Spinal cord (tissue), 10 donors: ENCODE measurements around the gene TMX3. TPM values are rescaled to one million over a fixed set of nuclear protein-coding genes. Genes with fewer than 3 reads are reported as not detected.

ENCODE experiments used
- DNase-seq, 6 donors: peaks; one replicate each; pipeline versions ENCODE4 v3.0.0 to v3.0.0-alpha.2; 2013 to 2015; ENCODE audit warnings: low spot score in 6 of 6, low read depth in 4 of 6
- H3K27ac ChIP-seq: one replicate; pipeline ENCODE4 v1.5.1; 2013; ENCODE audit warnings: low read depth, low read length, control low read depth
- H3K27me3 ChIP-seq: one replicate; pipeline ENCODE4 v1.6.1; 2013; ENCODE audit warnings: low read length; ENCODE audit not compliant: control insufficient read depth, insufficient read depth
- H3K36me3 ChIP-seq: one replicate; pipeline ENCODE4 v1.6.1; 2013; ENCODE audit warnings: low read length; ENCODE audit not compliant: control insufficient read depth, insufficient read depth
- H3K4me1 ChIP-seq: one replicate; pipeline ENCODE4 v1.6.1; 2013; ENCODE audit warnings: low read length; ENCODE audit not compliant: control insufficient read depth, insufficient read depth
- H3K4me3 ChIP-seq: one replicate; pipeline ENCODE4 v1.5.1; 2013; ENCODE audit warnings: low read depth, low read length, control low read depth
- H3K9me3 ChIP-seq: one replicate; pipeline ENCODE4 v1.6.1; 2013; ENCODE audit warnings: low read length; ENCODE audit not compliant: control insufficient read depth, insufficient read depth
- WGBS: methylation state at CpG from one replicate; pipeline ENCODE4 v1.1.5; 2013; ENCODE audit warnings: missing lambda C conversion rate; ENCODE audit not compliant: insufficient coverage; 5-methylcytosine and 5-hydroxymethylcytosine counted together
- polyA plus RNA-seq, 2 donors: library from polyadenylated mRNA; unstranded; fragments of 120-200 nt; gene quantifications; one replicate each; pipeline ENCODE4 v1.2.1, GENCODE V29; 2013; ENCODE audit not compliant: insufficient read length in 2 of 2
- total RNA-seq, 2 donors: library from RNA; depleted of rRNA in 1 of 2; stranded (reverse); fragments of 120-200 nt in 1 of 2; fragments of >200 nt in 1 of 2; gene quantifications; one replicate each; pipeline versions ENCODE4 v1.2.3 to v1.2.4, GENCODE V29; 2013 to 2014
- donor health status: healthy.

Gene TMX3
- total and polyA plus RNA-seq, 4 donors, result 37.3 to 58.9 (median 46.0) TPM

DNA sequence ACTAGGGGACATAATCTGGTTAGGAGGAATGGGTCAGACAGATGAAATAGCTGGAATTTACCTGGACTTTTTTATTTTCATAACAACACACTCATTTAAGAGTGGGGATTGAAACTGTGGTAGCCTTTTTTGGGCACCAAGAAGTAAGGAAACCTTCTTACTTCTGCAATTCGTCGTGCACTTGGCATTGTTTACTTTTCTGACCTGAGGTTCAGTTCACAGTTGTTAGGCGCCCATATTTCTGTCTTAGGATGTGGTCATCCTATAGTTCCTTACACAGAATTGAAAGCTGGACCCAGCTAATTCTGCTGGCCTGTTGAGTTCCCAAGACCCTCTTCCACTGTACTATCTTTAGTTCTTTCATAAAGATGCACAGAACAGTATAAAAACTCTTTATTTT, 72.9 kb downstream of the TMX3 start:
- DNase-seq, result no peak
- Histone ChIP-seq H3K36me3 (no peaks in the 10 kb centered on the region), H3K9me3 (no peaks in the 10 kb centered on the region), H3K4me1 (no peaks in the 10 kb centered on the region), H3K4me3 (no peak overlapping the region), H3K27ac (no peak overlapping the region), H3K27me3 (no peaks in the 10 kb centered on the region)
- 100% methylated on average over 1 of the region's 3 CpGs for WGBS

DNA sequence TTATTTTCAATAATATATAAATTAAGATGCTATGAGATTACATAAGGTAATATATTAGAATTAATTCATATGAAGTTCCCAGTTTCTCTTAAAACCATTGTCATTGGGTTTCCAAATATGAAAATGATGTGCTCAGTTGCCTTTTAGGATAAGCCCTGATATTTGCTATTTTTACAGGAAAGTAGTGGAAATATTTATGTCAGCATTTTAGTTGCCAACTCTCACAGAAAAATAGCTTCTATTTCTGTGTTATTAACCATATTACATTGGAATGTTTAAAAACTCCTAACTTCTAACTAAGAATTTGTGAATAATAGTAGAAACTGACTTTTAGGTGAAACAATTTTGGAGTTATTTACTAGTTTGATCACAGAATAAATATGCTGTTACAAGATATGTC, 74.0 kb downstream of the TMX3 start:
- no peak for DNase-seq
- Histone ChIP-seq H3K9me3 (peaks cover 2% of the 10 kb centered on the region), H3K27me3 (no peaks in the 10 kb centered on the region), H3K36me3 (no peaks in the 10 kb centered on the region), H3K4me1 (no peaks in the 10 kb centered on the region), H3K4me3 (no peak overlapping the region), H3K27ac (no peak overlapping the region)

DNA sequence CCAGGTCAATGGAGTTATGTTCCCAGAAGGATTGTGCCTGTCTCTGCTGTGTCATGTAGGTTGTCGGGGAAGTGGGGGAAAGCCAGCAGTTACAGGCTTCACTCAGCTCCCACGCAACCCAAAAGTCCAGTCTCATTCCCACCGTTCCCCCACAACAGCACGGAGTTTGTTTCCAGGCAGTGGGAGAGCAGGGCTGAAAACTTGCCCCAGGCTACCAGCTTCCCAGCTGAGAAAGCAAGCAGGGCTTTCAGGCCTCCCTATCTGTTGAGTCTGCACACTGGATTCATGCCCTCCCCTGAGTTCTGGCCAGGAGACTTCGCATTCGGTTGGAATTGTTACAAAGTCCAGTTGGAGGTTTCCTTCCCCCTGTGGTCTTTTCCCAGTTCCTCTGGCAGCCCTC, 76.3 kb downstream of the TMX3 start:
- WGBS, result 88% methylated on average over 5 of the region's 6 CpGs
- DNase-seq, result no peak
- H3K4me1 ChIP-seq, result no peaks in the 10 kb centered on the region

GRCh38 chr18:68627812-68628211, 87.1 kb downstream of the TMX3 start:
- DNase-seq, result no peak
- no peaks in the 10 kb centered on the region for H3K36me3 ChIP-seq
- H3K27me3 ChIP-seq, result no peaks in the 10 kb centered on the region
- no peaks in the 10 kb centered on the region for H3K4me1 ChIP-seq
- no peak overlapping the region for H3K4me3 ChIP-seq
- H3K9me3 ChIP-seq, result no peaks in the 10 kb centered on the region
- no peak overlapping the region for H3K27ac ChIP-seq

More for the DNA sequence above, 76.3 kb downstream of the TMX3 start:
- Histone ChIP-seq H3K36me3 (no peaks in the 10 kb centered on the region), H3K27me3 (no peaks in the 10 kb centered on the region), H3K9me3 (peaks cover 2% of the 10 kb centered on the region), H3K27ac (no peak overlapping the region), H3K4me3 (no peak overlapping the region)

Other genes starting within 250 kb of the TMX3 start
- 10 to 100 TPM; 19.4 to 21.2 TPM for gene CCDC102B, start 83.0 kb upstream of the TMX3 start, total RNA-seq
- 10 to 100 TPM in 1 of 2 donors, 1 to 10 TPM in 1; 6.2 to 11.1 TPM for gene CCDC102B, start 83.0 kb upstream of the TMX3 start, polyA plus RNA-seq